GM23248 (cell line): ENCODE measurements around the gene FAM53A. TPM values are rescaled to one million over a fixed set of nuclear protein-coding genes. Genes with fewer than 3 reads are reported as not detected.

Experiments
- DNase-seq: peaks from one replicate; pipeline ENCODE4 v3.0.0-alpha.2; 2015
- H2AFZ ChIP-seq: fragments of 200-600 bp; sonication (generic); 2 replicates; pipeline ENCODE4 v1.6.1; 2016; ENCODE audit warnings: antibody characterized with exemption
- H3F3A ChIP-seq: fragments of 200-600 bp; sonication (generic); 2 replicates; pipeline ENCODE4 v1.6.1; 2016; ENCODE audit warnings: mild to moderate bottlenecking, antibody characterized with exemption, mixed run types; ENCODE audit not compliant: insufficient read depth
- H3K27ac ChIP-seq: fragments of 200-600 bp; sonication (generic); 2 replicates; pipeline ENCODE4 v1.5.1; 2016; ENCODE audit warnings: mild to moderate bottlenecking
- H3K27me3 ChIP-seq: fragments of 200-600 bp; sonication (generic); replicated peaks from 2 replicates; pipeline ENCODE4 v1.6.1; 2016; ENCODE audit warnings: mild to moderate bottlenecking; ENCODE audit not compliant: insufficient read depth
- H3K36me3 ChIP-seq: fragments of 200-600 bp; sonication (generic); 2 replicates; pipeline ENCODE4 v1.6.1; 2016; ENCODE audit warnings: low read depth, mild to moderate bottlenecking
- H3K4me1 ChIP-seq: fragments of 200-600 bp; sonication (generic); 2 replicates; pipeline ENCODE4 v1.6.1; 2016; ENCODE audit warnings: mild to moderate bottlenecking; ENCODE audit not compliant: insufficient read depth
- H3K4me2 ChIP-seq: fragments of 200-600 bp; sonication (generic); one replicate; pipeline ENCODE4 v1.6.1; 2016; ENCODE audit warnings: mild to moderate bottlenecking; ENCODE audit not compliant: unreplicated experiment
- H3K4me3 ChIP-seq: fragments of 200-600 bp; sonication (generic); 2 replicates; pipeline ENCODE4 v1.5.1; 2016; ENCODE audit warnings: mild to moderate bottlenecking
- H3K79me2 ChIP-seq: fragments of 200-600 bp; sonication (generic); 2 replicates; pipeline ENCODE4 v1.6.1; 2016; ENCODE audit warnings: mild to moderate bottlenecking; ENCODE audit not compliant: insufficient read depth
- H3K9ac ChIP-seq: fragments of 200-600 bp; sonication (generic); 2 replicates; pipeline ENCODE4 v1.6.1; 2016; ENCODE audit warnings: mild to moderate bottlenecking
- H3K9me2 ChIP-seq: fragments of 200-600 bp; sonication (generic); 2 replicates; pipeline ENCODE4 v1.6.1; 2016; ENCODE audit warnings: mixed run types, mild to moderate bottlenecking, moderate library complexity; ENCODE audit not compliant: insufficient read depth
- H3K9me3 ChIP-seq: fragments of 200-600 bp; sonication (generic); one replicate; pipeline ENCODE4 v1.6.1; 2017; ENCODE audit warnings: low read depth
- H4K20me1 ChIP-seq: fragments of 200-600 bp; sonication (generic); 2 replicates; pipeline ENCODE4 v1.6.0; 2016; ENCODE audit not compliant: insufficient read depth
- EZH2 ChIP-seq: fragments of 200-600 bp; sonication (generic); IDR thresholded peaks from 2 replicates; pipeline ENCODE4 v1.6.1; 2018; ENCODE audit warnings: antibody characterized with exemption, mild to moderate bottlenecking; ENCODE audit not compliant: insufficient read depth, poor library complexity, severe bottlenecking
- EZH2phosphoT487 ChIP-seq: fragments of 200-600 bp; sonication (generic); IDR thresholded peaks from 2 replicates; pipeline ENCODE4 v1.6.1; 2018; ENCODE audit warnings: antibody characterized with exemption, moderate library complexity, mild to moderate bottlenecking, low read depth; ENCODE audit not compliant: insufficient read depth
- WGBS, 2 experiments: methylation state at CpG; one replicate each; pipeline ENCODE4 v1.1.6; 2015 to 2017; ENCODE audit warnings: low lambda C conversion rate in 2 of 2, low coverage in 1 of 2; ENCODE audit errors: missing lambda C conversion rate in 2 of 2; 5-methylcytosine and 5-hydroxymethylcytosine counted together
- in situ Hi-C: fragments of 300-500 bp; cut with MboI; formaldehyde crosslinking; loops from 2 replicates; pipeline ENCODE4 v1.15.0; 2020
- polyA plus RNA-seq: library from polyadenylated mRNA; unstranded; fragments of >200 nt; fragmentation: Nextera tagmentation; extraction: Ambion mirVana; gene quantifications from 2 replicates; pipeline ENCODE4 v1.2.1, GENCODE V29; 2016
- total RNA-seq: library from RNA; depleted of rRNA; stranded (reverse); fragments of >200 nt; shearing (Covaris generic); gene quantifications from 2 replicates; pipeline ENCODE4 v1.2.3, GENCODE V29; 2014

FAM53A gene
- total and polyA plus RNA-seq, 2 experiments from 2014 or later = 2.8 to 3.8 TPM

GRCh38 chr4:1627417-1628313 lies 56.4 kb downstream of the FAM53A start:
- Histone ChIP-seq H3K4me3 (no peak overlapping the region), H3K79me2 (no peaks in the 10 kb centered on the region), H3K9me3 (no peaks in the 10 kb centered on the region), H3F3A (no peaks in the 10 kb centered on the region), H3K9ac (no peak overlapping the region), H3K27me3 (no peaks in the 10 kb centered on the region), H3K9me2 (no peaks in the 10 kb centered on the region), H3K4me1 (no peaks in the 10 kb centered on the region), H2AFZ (no peak overlapping the region), H4K20me1 (no peaks in the 10 kb centered on the region), H3K27ac (no peak overlapping the region), H3K36me3 (no peaks in the 10 kb centered on the region), H3K4me2 (no peak overlapping the region)
- 77 to 80% methylated on average over 7 to 16 of the region's 16 CpGs for WGBS, 2 experiments
- TF ChIP-seq EZH2phosphoT487 (no peak), EZH2 (no peak)
- peak; percentile 5 for DNase-seq
- in situ Hi-C loops = loop anchor here (10.0 kb wide), 1 partner anchor 273 kb away; no protein-coding TSS in a partner anchor

DNA sequence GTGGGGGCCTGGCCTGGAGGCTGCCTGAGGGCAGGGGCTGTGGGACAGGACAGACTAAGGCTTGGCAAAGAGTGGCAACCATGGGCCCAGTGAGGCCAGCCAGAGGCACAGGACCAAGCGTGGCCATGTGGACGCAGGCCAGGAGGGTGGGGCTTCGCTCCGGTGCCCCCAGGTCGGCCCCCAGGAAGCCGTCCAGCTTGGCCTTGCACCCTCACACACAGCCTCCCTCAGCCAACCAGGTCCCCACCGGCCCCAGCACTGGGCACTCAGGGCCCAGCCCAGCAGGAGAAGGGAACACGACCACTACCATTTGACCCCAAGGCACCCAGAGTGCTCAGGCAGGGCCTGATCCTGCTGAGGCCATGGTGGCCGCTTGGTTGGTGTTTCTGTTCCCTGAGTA lies 57.2 kb downstream of the FAM53A start:
- Histone ChIP-seq H2AFZ (no peak overlapping the region), H3K4me3 (no peak overlapping the region), H3F3A (no peaks in the 10 kb centered on the region), H3K4me2 (no peak overlapping the region), H3K4me1 (no peaks in the 10 kb centered on the region), H3K27me3 (no peaks in the 10 kb centered on the region), H3K36me3 (no peaks in the 10 kb centered on the region), H4K20me1 (no peaks in the 10 kb centered on the region), H3K27ac (no peak overlapping the region), H3K79me2 (no peaks in the 10 kb centered on the region), H3K9me2 (no peaks in the 10 kb centered on the region), H3K9me3 (no peaks in the 10 kb centered on the region), H3K9ac (no peak overlapping the region)
- DNase-seq = no peak
- in situ Hi-C loops = loop anchor here (10.0 kb wide), 1 partner anchor 272 kb away; no protein-coding TSS in a partner anchor
- TF ChIP-seq EZH2phosphoT487 (no peak), EZH2 (no peak)
- WGBS, 2 experiments = 78 to 89% methylated on average over 7 to 9 of the region's 9 CpGs

GRCh38 chr4:1626151-1626550 lies 58.0 kb downstream of the FAM53A start:
- H3K4me1 ChIP-seq = no peaks in the 10 kb centered on the region

DNA sequence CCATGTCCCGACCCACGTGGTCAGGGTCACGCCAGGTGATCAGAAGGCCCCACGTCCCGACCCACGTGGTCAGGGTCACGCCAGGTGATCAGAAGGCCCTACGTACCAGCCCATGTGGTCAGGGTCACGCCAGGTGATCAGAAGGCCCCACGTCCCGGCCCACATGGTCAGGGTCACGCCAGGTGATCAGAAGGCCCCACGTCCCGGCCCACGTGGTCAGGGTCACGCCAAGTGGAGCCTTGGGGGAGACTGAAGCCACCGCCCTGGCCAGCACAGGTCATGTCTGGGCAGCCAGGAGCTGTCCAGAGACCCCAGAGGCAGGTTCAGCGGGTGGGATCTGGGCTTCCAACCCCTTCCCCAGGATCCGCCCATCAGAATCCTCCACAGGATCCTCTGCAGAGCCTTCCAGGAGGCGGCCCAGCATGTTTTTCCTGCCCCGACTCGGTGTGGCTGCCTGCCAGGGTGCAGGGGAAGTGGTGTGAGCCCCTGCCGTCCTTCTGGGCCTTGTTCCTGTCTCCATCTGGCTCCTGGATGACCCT lies 58.4 kb downstream of the FAM53A start:
- 77 to 86% methylated on average over 7 to 15 of the region's 23 CpGs for WGBS, 2 experiments
- Histone ChIP-seq H3K4me1 (no peaks in the 10 kb centered on the region), H3K36me3 (no peaks in the 10 kb centered on the region), H3K27ac (no peak overlapping the region), H3K4me2 (no peak overlapping the region), H3K27me3 (no peaks in the 10 kb centered on the region), H3K9me3 (no peaks in the 10 kb centered on the region), H4K20me1 (no peaks in the 10 kb centered on the region), H2AFZ (no peak overlapping the region), H3K9me2 (no peaks in the 10 kb centered on the region), H3K4me3 (no peak overlapping the region), H3F3A (no peaks in the 10 kb centered on the region), H3K79me2 (no peaks in the 10 kb centered on the region), H3K9ac (no peak overlapping the region)
- in situ Hi-C loops = loop anchor here (10.0 kb wide), 1 partner anchor 271 kb away; no protein-coding TSS in a partner anchor
- TF ChIP-seq EZH2 = no peak
- no peak for TF ChIP-seq EZH2phosphoT487
- DNase-seq = no peak

More at GRCh38 chr4:1626151-1626550, 58.0 kb downstream of the FAM53A start:
- Histone ChIP-seq H3K27ac (no peak overlapping the region), H3K9me2 (no peaks in the 10 kb centered on the region), H3F3A (no peaks in the 10 kb centered on the region), H3K79me2 (no peaks in the 10 kb centered on the region), H3K4me2 (no peak overlapping the region), H4K20me1 (no peaks in the 10 kb centered on the region), H3K27me3 (no peaks in the 10 kb centered on the region), H3K9me3 (no peaks in the 10 kb centered on the region), H3K9ac (no peak overlapping the region), H3K36me3 (no peaks in the 10 kb centered on the region), H2AFZ (no peak overlapping the region), H3K4me3 (no peak overlapping the region)
- 78 to 84% methylated on average over 15 to 16 of the region's 16 CpGs for whole genome bisulfite sequencing, 2 experiments
- in situ Hi-C loops = loop anchor here (10.0 kb wide), 1 partner anchor 271 kb away; no protein-coding TSS in a partner anchor
- no peak for DNase-seq
- TF ChIP-seq EZH2 (no peak), EZH2phosphoT487 (no peak)
